Activated CD4-positive, alpha-beta T cell treated with anti-CD3 and anti-CD28 coated beads, Interleukin-2, amount 50 U/mL, for 16 hours (primary cell): Measurements from ENCODE around the gene GPR161.
A peak's percentile ranks its signal among the peaks of the same experiment; 100 is the strongest.
"Not testable (repeated sequence)": the region's sequence is repeated elsewhere in the genome, so short reads cannot be mapped to it uniquely, and the experiment has no call there.

Experiments
- DNase-seq: peaks from one replicate; pipeline ENCODE4 v3.0.0-alpha.2; 2020

The GPR161 gene

DNA sequence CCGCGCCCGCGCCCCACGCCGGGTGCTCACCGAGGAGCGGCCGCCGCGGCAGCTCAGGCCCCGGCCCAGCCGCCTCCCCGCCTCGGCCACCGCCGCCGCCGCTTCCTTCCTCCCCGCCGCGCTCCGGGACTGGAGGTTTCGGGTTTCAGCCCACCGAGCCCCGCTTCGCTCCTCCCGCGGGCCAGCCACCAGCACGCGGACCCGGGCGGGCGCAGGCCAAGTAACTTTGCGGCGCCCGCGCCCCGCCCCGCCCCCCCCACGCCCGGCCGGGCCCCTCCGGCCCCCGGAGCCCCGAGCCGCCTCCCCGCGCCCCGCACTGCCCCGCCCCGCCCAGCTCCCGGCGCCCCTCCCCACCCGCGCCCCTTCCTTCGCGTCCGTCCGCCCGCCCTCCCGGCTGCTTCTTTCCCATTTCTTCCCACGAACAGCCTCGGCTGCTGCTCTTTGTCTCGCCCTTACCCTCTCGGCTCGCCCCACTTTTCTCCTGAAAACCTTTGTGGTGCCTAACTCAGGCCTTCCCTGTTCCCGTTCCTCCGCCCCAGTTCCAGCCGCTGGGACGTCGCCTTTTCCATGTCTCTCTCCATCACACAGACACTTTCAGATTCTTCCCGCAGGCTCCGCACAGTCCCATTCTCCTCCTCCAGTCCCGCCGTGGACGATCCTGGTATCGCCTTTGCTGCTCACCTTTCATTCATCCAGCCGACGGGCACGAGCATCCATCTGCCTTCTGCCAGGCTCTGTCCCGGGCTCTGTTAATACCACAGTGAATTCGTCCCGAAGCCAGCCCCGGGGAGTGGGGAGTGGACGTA is at the start of gene GPR161:
Gene GPR161, minus strand, starts transcription at position 222 of the 806 bp plus-strand sequence. CDS start 32,080 bp downstream, outside the sequence.
- DNase-seq, result no peak

DNA sequence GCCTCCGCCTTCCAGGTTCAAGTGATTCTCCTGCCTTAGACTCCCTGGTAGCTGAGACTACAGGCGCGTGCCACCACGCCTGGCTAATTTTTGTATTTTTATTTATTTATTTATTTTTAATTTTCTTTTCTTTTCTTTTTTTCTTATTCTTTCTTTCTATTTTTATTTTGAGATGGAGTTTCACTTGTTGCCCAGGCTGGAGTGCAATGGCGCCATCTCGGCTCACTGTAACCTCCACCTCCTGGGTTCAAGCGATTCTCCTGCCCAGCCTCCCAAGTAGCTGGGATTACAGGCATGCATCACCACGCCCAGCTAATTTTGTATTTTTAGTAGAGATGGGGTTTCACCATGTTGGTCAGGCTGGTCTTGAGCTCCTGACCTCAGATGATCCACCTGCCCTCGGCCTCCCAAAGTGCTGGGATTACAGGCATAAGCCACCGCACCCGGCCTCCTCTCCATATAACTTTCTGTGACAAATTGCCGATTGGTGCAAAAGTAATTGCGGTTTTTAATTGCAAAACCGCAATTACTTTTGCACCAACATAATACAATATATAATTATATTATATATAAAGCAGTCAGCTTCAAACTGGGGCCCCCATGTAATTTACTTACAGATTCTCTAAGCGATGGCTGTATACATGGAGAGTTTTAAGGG is 44.5 kb upstream of the GPR161 start:
- not testable (repeated sequence) for DNase-seq

GRCh38 chr1:168180148-168180524 is 43.4 kb upstream of the GPR161 start:
- peak; percentile 8 for DNase-seq

DNA sequence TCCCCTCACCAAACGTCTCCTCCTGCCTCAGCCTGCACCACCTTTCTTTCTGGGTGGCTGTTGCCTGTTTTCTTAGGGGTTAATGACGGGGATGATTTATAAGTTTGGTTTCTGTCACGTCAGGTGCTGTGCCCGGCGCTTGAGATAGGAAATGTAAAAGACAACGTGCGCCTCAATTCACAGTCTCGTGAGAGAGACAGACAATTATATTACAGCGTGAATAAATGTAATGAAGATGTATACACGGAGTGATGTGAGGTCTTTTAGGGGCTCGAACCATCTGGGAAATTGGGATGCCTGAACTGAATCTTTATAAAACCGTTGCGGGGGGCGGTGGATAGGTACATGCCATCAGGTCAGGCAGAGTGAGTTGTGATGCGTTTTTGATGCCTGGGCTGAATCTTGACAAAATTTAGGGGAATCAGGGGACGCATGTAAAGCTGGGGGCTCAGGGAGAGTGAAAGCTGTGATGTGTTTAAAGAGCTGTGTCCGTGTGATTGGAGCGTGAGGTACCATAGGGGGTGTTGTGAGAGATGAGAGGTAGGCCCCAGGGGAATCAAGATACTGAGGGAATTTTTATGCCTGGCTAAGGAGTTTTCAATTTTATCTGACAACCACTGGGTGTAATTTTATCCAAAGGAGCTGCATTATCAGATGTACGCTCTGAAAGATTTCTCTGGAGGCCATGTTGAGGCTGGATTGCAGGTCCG is 42.9 kb upstream of the GPR161 start:
- peak; percentile 6 for DNase-seq

- peak; percentile 98 for DNase-seq
Observed at GRCh38 chr1:168178638-168179437, 42.1 kb upstream of the GPR161 start, which contains the start of gene TIPRL. Gene TIPRL, plus strand, starts transcription at chr1:168178962. Its CDS starts 116 bp downstream, at chr1:168179078.

- DNase-seq, result no peak
Observed at GRCh38 chr1:168178227-168178637, 41.5 kb upstream of the GPR161 start.

- no peak for DNase-seq
Observed at GRCh38 chr1:168172250-168172915, 35.7 kb upstream of the GPR161 start.

- no peak for DNase-seq
Observed at GRCh38 chr1:168170564-168171508, 34.1 kb upstream of the GPR161 start.

DNA sequence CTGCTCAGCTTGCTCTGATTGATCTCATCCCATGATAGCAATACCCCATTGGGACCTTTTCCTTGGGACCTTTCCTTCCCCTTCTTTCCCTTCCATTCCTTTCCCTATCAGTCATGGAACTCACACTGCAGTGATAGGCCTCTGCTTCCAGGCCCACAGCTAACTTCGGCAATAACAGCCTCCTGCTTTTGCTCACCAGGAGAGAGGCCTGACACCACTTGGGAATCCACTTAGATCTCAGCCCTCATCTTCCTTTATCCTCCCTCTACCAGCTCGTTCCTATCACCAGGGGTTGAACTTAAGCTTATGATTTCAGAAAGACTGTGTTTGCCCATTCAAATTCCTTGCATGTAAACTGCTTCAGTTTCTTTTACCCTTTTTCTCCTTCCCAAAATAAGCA is 31.1 kb upstream of the GPR161 start:
- no peak for DNase-seq

GRCh38 chr1:168164771-168165170 is 28.0 kb upstream of the GPR161 start:
- DNase-seq, result no peak

DNA sequence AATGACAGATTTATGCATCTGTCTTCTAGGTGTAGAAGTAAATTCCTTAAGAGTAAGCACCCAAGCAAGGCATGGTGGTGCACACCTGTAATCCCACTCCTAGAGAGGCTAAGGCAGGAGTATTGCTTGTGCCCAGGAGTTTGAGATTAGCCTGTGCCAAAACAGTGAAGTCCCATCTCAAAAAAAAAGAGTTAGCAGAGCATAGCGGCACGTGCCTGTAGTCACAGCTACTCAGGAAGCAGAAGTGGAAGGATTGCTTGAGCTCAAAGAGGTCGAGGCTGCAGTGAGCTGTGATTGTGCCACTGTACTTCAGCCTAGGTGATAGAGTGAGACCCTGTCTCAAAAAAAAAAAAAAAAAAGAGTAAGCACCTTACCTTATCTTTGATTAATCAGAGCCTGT is 26.9 kb upstream of the GPR161 start:
- no peak for DNase-seq

GRCh38 chr1:168161459-168161858 is 24.7 kb upstream of the GPR161 start:
- DNase-seq, result no peak

DNA sequence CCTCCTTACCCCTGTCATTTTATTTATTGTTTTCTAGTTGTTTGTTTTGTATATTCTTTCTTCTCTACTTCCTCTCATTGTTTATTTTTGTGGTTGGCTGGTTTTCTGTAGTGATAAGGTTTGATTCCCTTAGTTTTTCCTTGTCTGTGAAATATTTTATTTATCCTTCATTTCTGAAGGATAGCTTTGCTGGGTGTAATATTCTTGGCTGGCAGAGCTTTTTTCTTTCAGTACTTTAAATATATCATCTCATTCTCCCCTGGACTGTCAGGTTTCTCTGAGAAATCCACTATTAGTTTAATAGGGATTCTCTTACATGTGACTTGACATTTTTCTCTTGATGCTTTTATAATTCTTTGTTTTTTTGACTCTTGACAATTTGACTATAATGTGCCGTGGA is 23.2 kb upstream of the GPR161 start:
- DNase-seq, result no peak

GRCh38 chr1:168159251-168159650 is 22.5 kb upstream of the GPR161 start:
- DNase-seq, result no peak

GRCh38 chr1:168157638-168158037 is 20.9 kb upstream of the GPR161 start:
- no peak for DNase-seq

GRCh38 chr1:168155910-168156309 is 19.2 kb upstream of the GPR161 start:
- no peak for DNase-seq

DNA sequence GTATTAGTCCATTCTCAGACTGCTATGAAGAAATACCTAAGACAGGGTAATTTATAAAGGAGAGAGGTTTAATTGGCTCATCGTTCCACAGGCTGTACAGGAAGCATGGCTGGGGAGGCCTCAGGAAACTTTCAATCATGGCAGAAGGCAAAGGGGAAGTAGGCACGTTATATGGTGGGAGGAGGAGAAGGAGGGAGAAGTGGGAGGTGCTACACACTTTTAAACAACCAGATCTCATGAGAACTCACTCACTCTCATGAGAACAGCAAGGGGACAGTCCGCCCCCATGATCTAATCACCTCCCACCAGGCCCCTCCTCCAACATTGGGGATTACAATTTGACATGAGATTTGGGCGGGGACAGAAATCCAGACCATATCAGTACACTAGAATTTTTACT is 18.0 kb upstream of the GPR161 start:
- not testable (repeated sequence) for DNase-seq

DNA sequence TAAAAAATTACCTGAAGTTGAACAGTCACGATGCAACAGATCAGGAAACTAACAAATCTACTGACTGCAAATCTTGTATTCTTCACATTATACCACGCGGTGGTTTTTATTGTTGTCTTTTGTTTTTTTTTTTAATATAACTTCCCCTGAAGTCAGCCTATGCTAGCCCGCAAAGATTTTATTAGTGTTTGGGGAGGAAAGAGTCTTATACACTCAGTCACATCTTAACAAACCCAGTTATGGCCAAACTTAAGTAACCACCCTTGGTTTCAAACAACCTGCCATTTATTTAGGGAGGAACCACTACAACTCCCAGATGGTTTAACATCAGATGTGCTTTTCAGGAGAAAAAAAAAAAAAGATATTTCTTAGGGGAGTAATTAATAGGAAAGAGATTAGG is 15.2 kb upstream of the GPR161 start:
- no peak for DNase-seq

GRCh38 chr1:168150283-168150682 is 13.6 kb upstream of the GPR161 start:
- DNase-seq, result no peak

DNA sequence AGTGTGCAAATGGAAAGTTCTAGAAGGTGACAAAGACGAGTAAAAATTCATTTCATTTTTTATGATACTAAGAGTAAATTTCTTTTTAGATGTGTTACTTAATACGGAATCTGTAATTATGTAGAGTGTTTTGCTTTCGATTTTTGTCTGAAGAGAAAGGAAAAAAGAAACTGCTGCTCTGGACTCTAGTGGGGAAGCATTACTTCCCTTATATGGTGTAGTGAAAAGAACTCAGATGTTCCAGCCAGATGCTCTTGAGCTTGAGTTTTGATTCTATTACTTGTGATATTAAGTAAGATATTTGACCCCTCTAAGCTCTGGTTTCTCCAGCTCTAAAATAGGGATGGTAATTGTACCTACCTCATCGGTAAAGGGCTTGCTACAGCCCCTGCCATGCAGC is 12.2 kb upstream of the GPR161 start:
- no peak for DNase-seq

GRCh38 chr1:168146626-168147025 is 9.9 kb upstream of the GPR161 start:
- no peak for DNase-seq
